Measurements from ENCODE around the gene SLX9.
A peak's percentile ranks its signal among the peaks of the same experiment; 100 is the strongest.

Gene SLX9

DNA sequence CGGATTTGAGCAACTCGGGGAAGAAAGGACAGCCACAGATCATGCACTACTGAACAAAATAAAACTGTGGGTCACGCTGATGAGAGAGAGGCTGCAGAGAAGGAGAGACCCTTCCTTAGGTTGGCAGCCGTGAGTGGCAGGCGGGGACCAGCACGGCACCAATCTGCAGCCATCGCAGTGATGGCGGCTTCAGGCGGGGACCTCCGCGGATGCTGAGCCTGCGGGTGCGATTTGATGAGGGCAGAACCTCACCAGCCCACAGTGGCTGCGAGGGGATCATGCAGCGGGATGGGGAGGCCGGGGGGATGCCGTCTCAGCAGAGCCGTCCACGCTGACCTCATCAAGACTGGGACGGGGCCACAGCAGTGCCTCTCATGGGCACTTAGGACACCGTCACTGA lies 30.9 kb upstream of the SLX9 start:
- DNase-seq (ENCODE audit: low spot score) (no peak), ATAC-seq (ENCODE audit: low read depth) (no peak)
- Histone ChIP-seq H3K4me1 (ENCODE audit: insufficient read depth, poor library complexity, severe bottlenecking) (peaks cover 15% of the 10 kb centered on the region), H3K27me3 (ENCODE audit: insufficient read depth, poor library complexity, severe bottlenecking) (no peaks in the 10 kb centered on the region), H3K27ac (ENCODE audit: poor library complexity, severe bottlenecking) (no peak overlapping the region), H3K9me3 (ENCODE audit: severe bottlenecking) (no peaks in the 10 kb centered on the region), H3K36me3 (ENCODE audit: low read depth) (no peaks in the 10 kb centered on the region), H3K4me3 (ENCODE audit: severe bottlenecking) (no peak overlapping the region)
- TF ChIP-seq, protein P1, sequence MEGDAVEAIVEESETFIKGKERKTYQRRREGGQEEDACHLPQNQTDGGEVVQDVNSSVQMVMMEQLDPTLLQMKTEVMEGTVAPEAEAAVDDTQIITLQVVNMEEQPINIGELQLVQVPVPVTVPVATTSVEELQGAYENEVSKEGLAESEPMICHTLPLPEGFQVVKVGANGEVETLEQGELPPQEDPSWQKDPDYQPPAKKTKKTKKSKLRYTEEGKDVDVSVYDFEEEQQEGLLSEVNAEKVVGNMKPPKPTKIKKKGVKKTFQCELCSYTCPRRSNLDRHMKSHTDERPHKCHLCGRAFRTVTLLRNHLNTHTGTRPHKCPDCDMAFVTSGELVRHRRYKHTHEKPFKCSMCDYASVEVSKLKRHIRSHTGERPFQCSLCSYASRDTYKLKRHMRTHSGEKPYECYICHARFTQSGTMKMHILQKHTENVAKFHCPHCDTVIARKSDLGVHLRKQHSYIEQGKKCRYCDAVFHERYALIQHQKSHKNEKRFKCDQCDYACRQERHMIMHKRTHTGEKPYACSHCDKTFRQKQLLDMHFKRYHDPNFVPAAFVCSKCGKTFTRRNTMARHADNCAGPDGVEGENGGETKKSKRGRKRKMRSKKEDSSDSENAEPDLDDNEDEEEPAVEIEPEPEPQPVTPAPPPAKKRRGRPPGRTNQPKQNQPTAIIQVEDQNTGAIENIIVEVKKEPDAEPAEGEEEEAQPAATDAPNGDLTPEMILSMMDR (IDR thresholded peaks at IDR 0.05; ENCODE audit: poor library complexity, severe bottlenecking), result no peak

DNA sequence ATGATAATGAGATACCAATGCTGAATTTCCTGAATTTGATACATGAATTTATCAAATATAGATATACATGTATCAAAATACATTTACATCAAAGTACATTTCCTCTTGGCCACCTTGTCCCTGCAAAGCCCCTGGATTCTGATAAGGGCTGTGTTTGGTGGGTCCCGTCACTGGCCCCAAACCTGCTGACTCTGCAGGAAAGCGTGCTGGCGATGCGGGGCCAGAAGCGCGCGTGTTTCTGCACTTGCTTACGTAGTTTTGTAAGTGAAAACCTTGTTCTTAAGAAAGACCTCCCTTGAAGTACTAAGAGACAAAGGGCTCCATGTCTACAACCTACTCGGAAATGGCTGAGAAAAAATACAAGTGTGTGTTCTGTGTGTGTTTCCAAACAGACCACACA lies 30.1 kb upstream of the SLX9 start:
- no peak overlapping the region for H3K27ac ChIP-seq (ENCODE audit: poor library complexity, severe bottlenecking)
- TF ChIP-seq, protein P1 (IDR thresholded peaks at IDR 0.05; ENCODE audit: poor library complexity, severe bottlenecking), result no peak
- H3K9me3 ChIP-seq (ENCODE audit: severe bottlenecking), result no peaks in the 10 kb centered on the region
- ATAC-seq (ENCODE audit: low read depth), result no peak
- H3K4me1 ChIP-seq (ENCODE audit: insufficient read depth, poor library complexity, severe bottlenecking), result peaks cover 22% of the 10 kb centered on the region
- H3K27me3 ChIP-seq (ENCODE audit: insufficient read depth, poor library complexity, severe bottlenecking), result no peaks in the 10 kb centered on the region
- no peak for DNase-seq (ENCODE audit: low spot score)
- no peak overlapping the region for H3K4me3 ChIP-seq (ENCODE audit: severe bottlenecking)
- no peaks in the 10 kb centered on the region for H3K36me3 ChIP-seq (ENCODE audit: low read depth)

DNA sequence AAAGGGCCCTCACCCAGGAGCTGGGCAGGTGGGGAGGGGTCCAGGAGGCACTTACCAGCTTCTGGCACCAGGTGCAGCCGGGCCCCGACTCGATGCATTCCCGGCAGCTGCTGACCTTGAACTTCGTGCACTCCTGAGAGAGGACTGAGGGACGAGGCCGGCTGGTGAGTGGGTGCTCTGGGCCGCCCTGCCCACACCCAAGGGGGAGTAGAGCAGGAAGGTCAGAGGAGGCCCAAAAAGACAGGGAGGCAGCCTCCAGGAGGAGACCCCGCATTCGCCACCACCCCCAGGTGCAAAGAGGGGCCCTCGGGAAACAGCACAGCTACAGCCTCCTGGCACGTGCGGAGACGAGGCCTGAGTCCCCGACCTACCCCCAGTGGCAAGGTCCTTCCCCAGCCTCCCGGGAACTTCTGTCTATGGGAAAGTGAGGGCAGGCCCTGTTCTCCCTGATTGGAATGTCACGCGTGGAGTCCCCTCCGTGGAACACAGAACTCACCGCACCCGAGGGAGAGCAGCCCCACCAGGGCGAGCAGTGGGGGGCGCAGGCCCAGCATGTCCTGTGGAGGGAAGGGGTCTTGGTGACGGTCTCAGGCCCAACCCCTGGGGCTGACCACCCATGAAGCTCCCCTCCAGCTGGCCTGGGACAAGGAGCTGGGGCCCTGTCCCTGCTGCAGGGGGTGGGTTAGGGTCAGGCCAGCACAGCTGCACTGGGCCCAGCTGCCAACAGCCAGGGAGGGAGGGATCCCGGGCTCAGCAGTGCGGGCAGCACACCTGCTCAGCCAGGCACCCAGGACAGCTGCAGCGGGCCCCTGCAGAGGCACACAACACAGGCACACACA lies 29.4 kb upstream of the SLX9 start:
- Histone ChIP-seq H3K4me3 (ENCODE audit: severe bottlenecking) (no peak overlapping the region), H3K9me3 (ENCODE audit: severe bottlenecking) (no peaks in the 10 kb centered on the region), H3K27me3 (ENCODE audit: insufficient read depth, poor library complexity, severe bottlenecking) (no peaks in the 10 kb centered on the region), H3K4me1 (ENCODE audit: insufficient read depth, poor library complexity, severe bottlenecking) (peaks cover 30% of the 10 kb centered on the region), H3K36me3 (ENCODE audit: low read depth) (no peaks in the 10 kb centered on the region), H3K27ac (ENCODE audit: poor library complexity, severe bottlenecking) (peak overlapping the region; percentile 65)
- DNase-seq (ENCODE audit: low spot score) (no peak), ATAC-seq (ENCODE audit: low read depth) (peak; percentile 13; the same call in 1 of the 3 replicates)
- TF ChIP-seq, protein P1 (IDR thresholded peaks at IDR 0.05; ENCODE audit: poor library complexity, severe bottlenecking), result no peak

DNA sequence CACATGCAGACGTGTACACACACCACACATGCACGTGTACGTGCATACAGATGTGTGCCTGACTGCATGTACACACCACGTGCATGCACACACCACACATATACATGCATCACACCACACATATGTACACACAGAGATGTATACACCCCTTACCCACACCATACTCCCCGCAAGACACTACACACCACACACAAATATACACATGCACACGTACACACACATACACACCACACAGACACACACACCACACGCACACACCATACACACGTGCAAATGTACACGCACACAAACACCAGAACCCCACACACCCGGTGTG lies 28.8 kb upstream of the SLX9 start:
- TF ChIP-seq, protein P1 (IDR thresholded peaks at IDR 0.05; ENCODE audit: poor library complexity, severe bottlenecking), result no peak
- Histone ChIP-seq H3K36me3 (ENCODE audit: low read depth) (no peaks in the 10 kb centered on the region), H3K4me1 (ENCODE audit: insufficient read depth, poor library complexity, severe bottlenecking) (peaks cover 36% of the 10 kb centered on the region), H3K9me3 (ENCODE audit: severe bottlenecking) (no peaks in the 10 kb centered on the region), H3K27me3 (ENCODE audit: insufficient read depth, poor library complexity, severe bottlenecking) (no peaks in the 10 kb centered on the region), H3K27ac (ENCODE audit: poor library complexity, severe bottlenecking) (peak overlapping the region; percentile 65), H3K4me3 (ENCODE audit: severe bottlenecking) (no peak overlapping the region)
- ATAC-seq (ENCODE audit: low read depth) (no peak), DNase-seq (ENCODE audit: low spot score) (no peak)

Data from RWPE2 (cell line).